ENCODE data around the gene SPAG16.
A peak's percentile ranks its signal among the peaks of the same experiment; 100 is the strongest.

Gene SPAG16

DNA sequence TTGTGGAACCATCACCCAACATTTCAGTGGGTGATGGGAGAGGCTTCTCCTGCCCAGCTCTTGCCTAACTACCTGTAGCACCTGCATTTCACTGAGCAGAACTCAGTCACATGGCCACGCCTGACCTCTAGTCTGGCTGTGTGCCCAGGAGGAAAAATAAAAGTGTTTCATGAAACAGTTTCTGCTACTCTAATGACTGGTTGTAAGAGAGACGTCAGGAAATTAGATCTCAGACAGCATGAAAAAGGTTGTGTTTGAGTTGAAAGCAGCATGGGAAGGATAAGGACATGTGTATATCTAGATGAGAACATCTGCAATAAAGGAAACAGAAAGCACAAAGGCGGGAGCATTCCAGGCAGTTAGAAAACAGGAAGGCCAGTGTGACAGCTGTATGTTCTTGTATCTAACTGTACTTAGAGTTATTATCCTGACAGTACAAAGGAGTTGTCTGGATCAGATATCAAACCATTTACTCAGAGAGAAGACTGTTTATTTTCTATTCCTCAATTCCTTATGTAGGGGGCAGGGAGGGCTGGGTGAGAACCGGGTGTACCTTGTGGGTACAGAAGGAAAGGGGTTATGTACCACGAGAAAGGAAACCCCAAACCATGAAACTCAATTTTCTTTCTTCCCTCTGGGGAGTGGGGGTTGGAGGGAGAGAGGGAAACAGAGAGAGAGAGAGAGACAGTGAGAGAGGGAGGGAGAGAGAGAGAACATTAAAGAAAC is 819.2 kb downstream of the SPAG16 start:
- Histone ChIP-seq H3K4me1 (ENCODE audit: control insufficient read depth, insufficient read depth, low read length) (peaks cover 5% of the 10 kb centered on the region; the same call in 1 of the 2 replicates), H3K27ac (ENCODE audit: extremely low read depth, low read depth, low read length) (no peak overlapping the region), H3K9me3 (ENCODE audit: control insufficient read depth, insufficient read depth, low read depth, low read length) (no peaks in the 10 kb centered on the region), H3K4me3 (ENCODE audit: low read depth, low read length) (no peak overlapping the region), H3K36me3 (ENCODE audit: control insufficient read depth in 2 of 2, insufficient read depth in 1 of 2, low read length in 2 of 2) (no peaks in the 10 kb centered on the region)
- TF ChIP-seq SALL2 (tag by site-specific recombination; IDR thresholded peaks at IDR 0.05; ENCODE audit: borderline replicate concordance) (no peak), SCRT2 (tag by site-specific recombination; IDR thresholded peaks at IDR 0.05) (0 out of 2 replicates have a peak, but pooled peaks have one; percentile 39), ZNF558 (tag by site-specific recombination; IDR thresholded peaks at IDR 0.05) (no peak), ZNF76 (tag by site-specific recombination; IDR thresholded peaks at IDR 0.05; ENCODE audit: borderline replicate concordance, low read depth) (no peak), ZNF48 (tag by site-specific recombination; IDR thresholded peaks at IDR 0.05) (no peak), ZNF132 (tag by site-specific recombination; IDR thresholded peaks at IDR 0.05; ENCODE audit: borderline replicate concordance) (no peak)
- ChIA-PET POLR2A (no interaction called here), CTCF (interaction anchor here (0.7 kb wide), 1 partner anchor 14 kb away, joined by 3 read pairs; no protein-coding TSS in a partner anchor)

DNA sequence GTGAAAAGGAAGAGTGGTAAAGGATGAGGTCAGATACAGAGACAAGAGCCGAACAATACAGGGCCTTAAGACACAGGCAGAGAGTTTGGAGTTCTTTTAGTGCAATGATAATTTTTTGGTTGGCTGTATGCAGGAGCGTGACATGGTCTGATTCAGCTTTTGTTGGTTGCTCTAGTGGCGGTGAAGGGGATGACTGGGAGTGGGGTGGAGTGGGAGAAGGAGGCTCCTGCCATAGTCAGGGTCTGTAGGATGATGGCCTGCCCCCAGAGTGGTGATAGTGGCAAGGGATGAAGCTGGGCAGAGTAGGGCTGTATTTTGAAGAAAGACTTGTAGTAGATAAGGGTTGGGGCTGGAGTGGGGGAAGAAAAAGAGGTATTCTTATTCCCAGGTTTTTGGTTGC is 820.0 kb downstream of the SPAG16 start:
- ChIA-PET POLR2A (no interaction called here), CTCF (no interaction called here)
- no peak overlapping the region for H3K27ac ChIP-seq (ENCODE audit: extremely low read depth, low read depth, low read length)
- peaks cover 5% of the 10 kb centered on the region; the same call in 1 of the 2 replicates for H3K4me1 ChIP-seq (ENCODE audit: control insufficient read depth, insufficient read depth, low read length)
- no peaks in the 10 kb centered on the region for H3K36me3 ChIP-seq (ENCODE audit: control insufficient read depth in 2 of 2, insufficient read depth in 1 of 2, low read length in 2 of 2)
- H3K9me3 ChIP-seq (ENCODE audit: control insufficient read depth, insufficient read depth, low read depth, low read length): no peaks in the 10 kb centered on the region
- H3K4me3 ChIP-seq (ENCODE audit: low read depth, low read length): no peak overlapping the region
- TF ChIP-seq, protein P1, sequence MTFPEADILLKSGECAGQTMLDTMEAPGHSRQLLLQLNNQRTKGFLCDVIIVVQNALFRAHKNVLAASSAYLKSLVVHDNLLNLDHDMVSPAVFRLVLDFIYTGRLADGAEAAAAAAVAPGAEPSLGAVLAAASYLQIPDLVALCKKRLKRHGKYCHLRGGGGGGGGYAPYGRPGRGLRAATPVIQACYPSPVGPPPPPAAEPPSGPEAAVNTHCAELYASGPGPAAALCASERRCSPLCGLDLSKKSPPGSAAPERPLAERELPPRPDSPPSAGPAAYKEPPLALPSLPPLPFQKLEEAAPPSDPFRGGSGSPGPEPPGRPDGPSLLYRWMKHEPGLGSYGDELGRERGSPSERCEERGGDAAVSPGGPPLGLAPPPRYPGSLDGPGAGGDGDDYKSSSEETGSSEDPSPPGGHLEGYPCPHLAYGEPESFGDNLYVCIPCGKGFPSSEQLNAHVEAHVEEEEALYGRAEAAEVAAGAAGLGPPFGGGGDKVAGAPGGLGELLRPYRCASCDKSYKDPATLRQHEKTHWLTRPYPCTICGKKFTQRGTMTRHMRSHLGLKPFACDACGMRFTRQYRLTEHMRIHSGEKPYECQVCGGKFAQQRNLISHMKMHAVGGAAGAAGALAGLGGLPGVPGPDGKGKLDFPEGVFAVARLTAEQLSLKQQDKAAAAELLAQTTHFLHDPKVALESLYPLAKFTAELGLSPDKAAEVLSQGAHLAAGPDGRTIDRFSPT (tag by site-specific recombination; IDR thresholded peaks at IDR 0.05): no peak
- TF ChIP-seq ZNF394 (tag by site-specific recombination; IDR thresholded peaks at IDR 0.05; ENCODE audit: borderline replicate concordance): no peak
- no peak for TF ChIP-seq ZEB2 (tag by site-specific recombination; IDR thresholded peaks at IDR 0.05)
- TF ChIP-seq, protein P2, sequence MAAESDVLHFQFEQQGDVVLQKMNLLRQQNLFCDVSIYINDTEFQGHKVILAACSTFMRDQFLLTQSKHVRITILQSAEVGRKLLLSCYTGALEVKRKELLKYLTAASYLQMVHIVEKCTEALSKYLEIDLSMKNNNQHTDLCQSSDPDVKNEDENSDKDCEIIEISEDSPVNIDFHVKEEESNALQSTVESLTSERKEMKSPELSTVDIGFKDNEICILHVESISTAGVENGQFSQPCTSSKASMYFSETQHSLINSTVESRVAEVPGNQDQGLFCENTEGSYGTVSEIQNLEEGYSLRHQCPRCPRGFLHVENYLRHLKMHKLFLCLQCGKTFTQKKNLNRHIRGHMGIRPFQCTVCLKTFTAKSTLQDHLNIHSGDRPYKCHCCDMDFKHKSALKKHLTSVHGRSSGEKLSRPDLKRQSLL (tag by site-specific recombination; IDR thresholded peaks at IDR 0.05): no peak
- TF ChIP-seq ZNF366 (tag by site-specific recombination; conservative IDR thresholded peaks at IDR 0.05): no peak
- TF ChIP-seq, protein P3, sequence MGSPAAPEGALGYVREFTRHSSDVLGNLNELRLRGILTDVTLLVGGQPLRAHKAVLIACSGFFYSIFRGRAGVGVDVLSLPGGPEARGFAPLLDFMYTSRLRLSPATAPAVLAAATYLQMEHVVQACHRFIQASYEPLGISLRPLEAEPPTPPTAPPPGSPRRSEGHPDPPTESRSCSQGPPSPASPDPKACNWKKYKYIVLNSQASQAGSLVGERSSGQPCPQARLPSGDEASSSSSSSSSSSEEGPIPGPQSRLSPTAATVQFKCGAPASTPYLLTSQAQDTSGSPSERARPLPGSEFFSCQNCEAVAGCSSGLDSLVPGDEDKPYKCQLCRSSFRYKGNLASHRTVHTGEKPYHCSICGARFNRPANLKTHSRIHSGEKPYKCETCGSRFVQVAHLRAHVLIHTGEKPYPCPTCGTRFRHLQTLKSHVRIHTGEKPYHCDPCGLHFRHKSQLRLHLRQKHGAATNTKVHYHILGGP (tag by site-specific recombination; IDR thresholded peaks at IDR 0.05): no peak
- no peak for TF ChIP-seq ZSCAN23 (tag by site-specific recombination; IDR thresholded peaks at IDR 0.05)
- no peak for TF ChIP-seq ZNF571 (tag by site-specific recombination; IDR thresholded peaks at IDR 0.05)
- TF ChIP-seq ZNF404 (tag by site-specific recombination; IDR thresholded peaks at IDR 0.05): no peak
- no peak for TF ChIP-seq ZNF670 (tag by site-specific recombination; IDR thresholded peaks at IDR 0.05; ENCODE audit: low read depth)
- TF ChIP-seq, protein P4, sequence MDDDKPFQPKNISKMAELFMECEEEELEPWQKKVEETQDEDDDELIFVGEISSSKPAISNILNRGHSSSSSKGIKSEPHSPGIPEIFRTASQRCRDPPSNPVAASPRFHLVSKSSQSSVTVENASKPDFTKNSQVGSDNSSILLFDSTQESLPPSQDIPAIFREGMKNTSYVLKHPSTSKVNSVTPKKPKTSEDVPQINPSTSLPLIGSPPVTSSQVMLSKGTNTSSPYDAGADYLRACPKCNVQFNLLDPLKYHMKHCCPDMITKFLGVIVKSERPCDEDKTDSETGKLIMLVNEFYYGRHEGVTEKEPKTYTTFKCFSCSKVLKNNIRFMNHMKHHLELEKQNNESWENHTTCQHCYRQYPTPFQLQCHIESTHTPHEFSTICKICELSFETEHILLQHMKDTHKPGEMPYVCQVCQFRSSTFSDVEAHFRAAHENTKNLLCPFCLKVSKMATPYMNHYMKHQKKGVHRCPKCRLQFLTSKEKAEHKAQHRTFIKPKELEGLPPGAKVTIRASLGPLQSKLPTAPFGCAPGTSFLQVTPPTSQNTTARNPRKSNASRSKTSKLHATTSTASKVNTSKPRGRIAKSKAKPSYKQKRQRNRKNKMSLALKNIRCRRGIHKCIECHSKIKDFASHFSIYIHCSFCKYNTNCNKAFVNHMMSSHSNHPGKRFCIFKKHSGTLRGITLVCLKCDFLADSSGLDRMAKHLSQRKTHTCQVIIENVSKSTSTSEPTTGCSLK (tag by site-specific recombination; IDR thresholded peaks at IDR 0.05): no peak
- TF ChIP-seq ZBTB8A (tag by site-specific recombination; IDR thresholded peaks at IDR 0.05): no peak
- TF ChIP-seq, protein P5, sequence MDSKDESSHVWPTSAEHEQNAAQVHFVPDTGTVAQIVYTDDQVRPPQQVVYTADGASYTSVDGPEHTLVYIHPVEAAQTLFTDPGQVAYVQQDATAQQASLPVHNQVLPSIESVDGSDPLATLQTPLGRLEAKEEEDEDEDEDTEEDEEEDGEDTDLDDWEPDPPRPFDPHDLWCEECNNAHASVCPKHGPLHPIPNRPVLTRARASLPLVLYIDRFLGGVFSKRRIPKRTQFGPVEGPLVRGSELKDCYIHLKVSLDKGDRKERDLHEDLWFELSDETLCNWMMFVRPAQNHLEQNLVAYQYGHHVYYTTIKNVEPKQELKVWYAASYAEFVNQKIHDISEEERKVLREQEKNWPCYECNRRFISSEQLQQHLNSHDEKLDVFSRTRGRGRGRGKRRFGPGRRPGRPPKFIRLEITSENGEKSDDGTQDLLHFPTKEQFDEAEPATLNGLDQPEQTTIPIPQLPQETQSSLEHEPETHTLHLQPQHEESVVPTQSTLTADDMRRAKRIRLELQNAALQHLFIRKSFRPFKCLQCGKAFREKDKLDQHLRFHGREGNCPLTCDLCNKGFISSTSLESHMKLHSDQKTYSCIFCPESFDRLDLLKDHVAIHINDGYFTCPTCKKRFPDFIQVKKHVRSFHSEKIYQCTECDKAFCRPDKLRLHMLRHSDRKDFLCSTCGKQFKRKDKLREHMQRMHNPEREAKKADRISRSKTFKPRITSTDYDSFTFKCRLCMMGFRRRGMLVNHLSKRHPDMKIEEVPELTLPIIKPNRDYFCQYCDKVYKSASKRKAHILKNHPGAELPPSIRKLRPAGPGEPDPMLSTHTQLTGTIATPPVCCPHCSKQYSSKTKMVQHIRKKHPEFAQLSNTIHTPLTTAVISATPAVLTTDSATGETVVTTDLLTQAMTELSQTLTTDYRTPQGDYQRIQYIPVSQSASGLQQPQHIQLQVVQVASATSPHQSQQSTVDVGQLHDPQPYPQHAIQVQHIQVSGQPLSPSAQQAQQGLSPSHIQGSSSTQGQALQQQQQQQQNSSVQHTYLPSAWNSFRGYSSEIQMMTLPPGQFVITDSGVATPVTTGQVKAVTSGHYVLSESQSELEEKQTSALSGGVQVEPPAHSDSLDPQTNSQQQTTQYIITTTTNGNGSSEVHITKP (tag by site-specific recombination; IDR thresholded peaks at IDR 0.05): no peak
- TF ChIP-seq, protein P6, sequence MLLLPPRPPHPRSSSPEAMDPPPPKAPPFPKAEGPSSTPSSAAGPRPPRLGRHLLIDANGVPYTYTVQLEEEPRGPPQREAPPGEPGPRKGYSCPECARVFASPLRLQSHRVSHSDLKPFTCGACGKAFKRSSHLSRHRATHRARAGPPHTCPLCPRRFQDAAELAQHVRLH (tag by site-specific recombination; IDR thresholded peaks at IDR 0.05): no peak
- TF ChIP-seq ZNF175 (tag by site-specific recombination; IDR thresholded peaks at IDR 0.05): no peak
- TF ChIP-seq ZNF274 (IDR thresholded peaks at IDR 0.05; ENCODE audit: low read length): no peak
- no peak for TF ChIP-seq ZNF274 (tag by site-specific recombination; IDR thresholded peaks at IDR 0.05; ENCODE audit: borderline replicate concordance)
